Stimulated activated CD8-positive, alpha-beta memory T cell treated with anti-CD3 and anti-CD28 coated beads, Interleukin-12 subunit alpha, Interleukin-12 subunit beta, amount 100 ng/mL, for 4 hours (primary cell): ENCODE results near the gene THOC6.
"Not testable (repeated sequence)": the region's sequence is repeated elsewhere in the genome, so short reads cannot be mapped to it uniquely, and the experiment has no call there.

Experiments
- DNase-seq: peaks from one replicate; pipeline ENCODE4 v3.0.0-alpha.2; 2020; ENCODE audit warnings: low read depth

Gene THOC6

DNA sequence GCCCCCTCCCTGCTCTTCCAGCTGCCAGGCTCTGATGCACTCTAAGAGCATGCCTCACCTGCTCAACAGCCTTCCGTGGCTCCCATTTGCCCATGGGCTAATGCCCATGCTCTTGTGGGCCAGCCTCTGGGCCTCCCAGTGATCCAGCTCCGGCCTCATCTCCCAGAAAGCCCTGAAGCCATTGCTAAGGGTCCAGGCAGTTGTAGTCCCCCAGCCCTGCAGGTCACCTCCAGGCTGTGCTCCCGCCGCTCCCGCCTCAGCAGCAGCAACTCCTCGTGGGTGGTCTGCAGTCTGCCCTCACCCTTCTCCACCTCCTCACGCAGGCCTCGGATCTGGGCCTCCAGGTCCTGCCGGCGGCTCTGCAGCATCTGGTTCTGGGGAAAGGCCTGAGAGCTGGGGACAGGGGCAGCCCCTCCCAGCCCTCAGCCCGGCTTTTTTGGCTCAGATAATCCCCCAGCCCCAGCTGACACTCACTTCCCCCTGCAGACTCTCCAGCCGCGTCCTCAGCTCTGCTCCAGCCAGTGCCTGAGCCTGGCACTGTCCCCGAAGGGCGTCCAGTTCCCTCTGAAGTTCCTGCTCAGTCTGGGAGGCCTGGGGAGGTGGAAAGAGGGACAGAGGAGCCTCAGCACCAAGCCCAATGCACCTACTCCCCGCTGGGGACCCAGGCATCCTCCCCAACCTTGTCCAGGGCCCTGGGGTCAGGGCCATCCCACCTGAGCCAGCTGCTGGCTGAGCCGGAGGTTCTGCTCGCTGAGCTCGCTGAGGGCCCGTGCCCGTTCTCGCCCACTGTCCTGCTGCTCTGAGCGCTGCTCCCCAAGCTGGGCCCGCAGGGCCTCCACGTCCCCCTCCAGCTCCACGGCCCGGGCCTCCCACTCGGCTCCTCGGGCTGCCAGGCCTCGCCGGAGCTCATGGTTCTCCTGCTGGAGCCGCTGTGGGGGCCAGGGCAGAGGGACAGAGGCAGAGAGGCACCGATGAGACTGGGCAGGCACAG lies 6.7 kb downstream of the THOC6 start:
- no peak for DNase-seq

DNA sequence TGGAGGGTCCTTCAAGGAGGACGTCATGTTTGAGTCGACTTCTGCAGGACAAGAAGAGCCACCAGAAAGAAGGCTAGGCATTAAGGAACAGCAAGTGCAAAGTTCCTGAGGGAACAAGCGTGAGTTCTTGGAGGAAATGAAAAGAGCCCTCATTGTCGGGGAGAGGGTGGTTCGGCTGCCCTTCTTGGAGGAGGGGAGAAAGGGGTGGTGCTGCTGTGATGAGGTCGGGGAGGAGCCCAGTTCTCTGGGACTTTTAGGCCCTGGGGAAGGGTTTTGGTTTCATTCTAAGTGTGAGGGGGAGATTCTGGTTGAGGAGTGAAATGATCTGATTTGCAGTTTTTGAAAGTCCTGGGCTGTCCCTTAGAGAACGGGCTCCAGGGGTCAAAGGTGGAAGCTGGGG lies 8.8 kb downstream of the THOC6 start:
- DNase-seq = no peak

DNA sequence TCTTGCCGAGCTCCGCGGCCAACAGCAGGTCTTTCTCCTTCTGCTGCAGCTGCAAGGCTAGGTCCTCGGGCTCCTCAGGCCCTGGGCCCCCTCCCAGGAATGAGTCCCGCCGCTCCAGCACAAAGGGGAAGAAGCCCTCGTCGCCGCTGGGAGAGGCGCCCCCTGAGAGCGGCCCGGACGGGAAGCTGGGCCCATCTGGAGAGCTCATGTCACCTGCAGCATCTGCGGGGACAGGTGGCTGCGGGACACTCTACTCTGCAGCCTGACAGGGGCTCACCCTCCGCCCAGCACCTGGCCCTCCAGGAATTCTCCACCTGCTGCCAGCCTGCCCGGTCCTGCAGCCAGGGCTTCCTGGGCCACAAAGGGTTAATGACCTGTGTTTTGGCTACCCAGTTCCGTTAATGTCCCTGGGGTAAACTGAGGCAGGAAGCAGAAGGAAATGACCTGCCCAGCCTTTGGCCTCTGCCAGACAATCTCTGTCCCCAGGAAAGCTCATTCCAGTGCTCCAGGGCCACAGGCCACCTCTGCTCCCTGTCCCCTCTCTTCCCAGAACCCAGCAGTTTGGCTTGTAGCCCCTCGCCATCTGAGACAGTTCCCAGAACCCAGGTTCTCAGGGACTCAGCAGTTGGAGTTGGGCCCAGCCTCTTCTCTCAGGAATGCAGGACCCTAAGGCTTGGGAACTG lies 11.6 kb downstream of the THOC6 start:
- DNase-seq = no peak

DNA sequence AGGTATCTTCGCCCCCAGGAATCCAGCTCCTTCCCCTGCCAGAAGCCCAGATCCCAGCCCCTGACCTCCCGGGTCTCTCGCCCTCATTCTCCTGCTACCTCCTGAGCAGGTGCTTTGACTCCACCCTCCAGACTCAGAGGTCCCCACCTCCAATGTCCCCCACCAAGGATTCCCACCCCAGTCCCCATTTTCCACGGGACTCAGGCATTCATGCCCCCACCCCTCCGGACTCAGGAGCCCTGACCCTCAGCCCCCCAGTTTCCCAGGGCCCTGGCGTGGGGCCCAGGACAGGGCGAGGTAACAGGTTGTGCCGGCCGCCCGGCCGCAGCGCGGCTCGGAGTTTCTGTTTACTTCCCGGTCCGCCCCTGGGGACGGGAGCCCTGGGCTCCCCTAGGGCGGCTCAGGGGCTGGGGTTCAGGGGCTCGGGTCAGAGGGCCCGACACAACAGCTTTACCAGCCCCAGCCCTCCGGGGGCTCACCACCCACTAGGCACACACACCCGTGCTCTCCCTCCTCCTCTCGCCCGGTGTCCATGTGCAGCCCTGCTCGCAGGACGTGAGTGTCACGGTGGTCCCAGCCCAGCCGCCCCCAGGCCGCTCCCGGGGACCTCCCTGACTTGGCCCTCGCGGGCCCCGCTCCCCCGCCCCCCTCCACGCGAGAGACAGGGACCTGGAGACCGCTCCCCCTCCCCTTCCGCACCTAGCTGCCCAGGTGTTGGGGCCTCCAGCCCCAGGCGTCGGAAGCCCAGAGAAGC lies 12.3 kb downstream of the THOC6 start:
- DNase-seq = no peak

DNA sequence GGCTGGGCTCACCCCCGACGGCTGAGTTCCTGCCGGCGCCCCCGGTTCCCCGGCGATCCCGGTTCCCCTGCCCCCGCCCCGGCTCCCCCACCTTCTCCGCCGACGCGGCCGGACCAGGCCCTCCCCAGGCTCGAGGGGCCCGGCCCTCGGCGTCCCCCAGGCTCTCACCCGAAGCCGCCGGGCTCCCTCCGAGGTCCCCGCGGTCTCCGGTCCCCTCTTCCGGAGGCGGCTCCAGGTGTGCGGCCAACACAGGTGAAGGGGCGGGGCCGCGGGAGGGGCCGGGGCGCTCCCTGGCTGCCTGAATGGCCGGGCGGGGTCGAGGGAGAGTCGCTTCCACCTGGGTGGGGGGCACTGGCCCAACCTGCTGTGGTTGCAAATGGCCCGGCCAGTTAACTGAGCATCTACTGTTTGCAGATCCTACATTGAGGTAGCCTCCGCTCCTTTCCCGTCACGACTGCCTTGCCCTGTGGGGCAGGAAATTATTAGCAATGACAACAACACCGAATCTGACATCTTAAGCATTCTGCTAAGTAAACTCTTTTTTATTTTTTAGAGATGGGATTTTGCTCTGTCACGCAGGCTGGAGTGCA lies 13.0 kb downstream of the THOC6 start, which contains the start of gene BICDL2:
Gene BICDL2 (minus strand): TSS at position 219 of the 590 bp plus-strand sequence. CDS start 1,448 bp downstream, outside the sequence.
- no peak for DNase-seq

DNA sequence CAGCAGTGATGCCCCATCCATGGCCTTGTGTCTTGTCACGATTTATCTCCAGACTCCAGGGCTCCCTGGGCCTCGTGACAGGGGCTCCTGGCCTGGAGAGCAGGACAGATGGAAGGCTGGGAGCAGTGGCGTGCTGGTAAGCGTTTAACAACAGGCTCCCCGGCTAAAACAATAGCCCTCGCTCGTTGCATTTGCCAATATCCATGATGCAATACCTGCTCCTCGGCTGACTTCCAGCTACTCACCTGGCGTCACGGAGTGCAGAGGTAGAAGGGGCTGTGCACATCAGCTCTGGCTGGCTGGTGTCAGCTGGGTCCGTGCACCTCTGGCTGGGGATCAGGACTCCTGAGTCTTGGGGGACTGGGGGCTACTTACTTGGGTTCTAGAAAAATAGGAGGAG lies 14.4 kb downstream of the THOC6 start:
- no peak for DNase-seq

DNA sequence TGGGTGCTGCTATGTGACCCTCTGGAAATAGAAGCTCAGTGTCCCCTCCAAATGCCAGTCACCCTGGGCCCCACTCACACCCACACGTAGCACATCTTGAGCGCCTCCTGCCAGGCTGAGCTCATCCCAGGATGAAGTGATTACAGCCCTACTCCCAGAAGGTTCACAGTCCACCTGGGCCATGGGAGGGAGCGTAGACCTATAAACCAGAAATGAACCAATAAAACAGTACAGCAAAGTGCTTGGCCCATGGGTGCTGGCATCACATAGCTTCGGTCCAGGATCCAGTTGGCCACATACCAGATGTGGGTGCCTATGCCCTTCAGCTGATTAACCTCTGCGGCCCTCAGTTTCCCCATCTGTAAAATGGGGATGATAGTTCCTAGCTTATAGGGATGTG lies 15.1 kb downstream of the THOC6 start:
- DNase-seq = no peak

DNA sequence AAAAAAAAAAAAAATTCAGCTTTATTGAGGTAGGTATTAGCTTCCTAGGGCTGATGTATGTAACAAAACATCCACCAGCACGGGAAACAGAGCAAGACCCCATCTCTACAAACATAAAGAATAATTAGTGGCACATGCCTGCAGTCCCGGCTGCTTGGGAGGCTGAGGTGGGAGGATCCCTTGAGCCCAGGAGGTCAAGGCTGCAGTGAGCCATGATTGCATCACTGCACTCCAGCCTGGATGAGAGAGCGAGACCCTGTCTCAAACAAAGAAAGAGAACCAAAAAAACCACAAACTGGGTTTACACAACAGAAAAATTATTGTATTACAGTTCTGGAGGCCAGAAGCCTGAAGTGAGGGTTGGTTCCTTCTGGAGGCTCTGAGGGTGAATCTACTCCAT lies 18.5 kb downstream of the THOC6 start:
- DNase-seq = no peak

DNA sequence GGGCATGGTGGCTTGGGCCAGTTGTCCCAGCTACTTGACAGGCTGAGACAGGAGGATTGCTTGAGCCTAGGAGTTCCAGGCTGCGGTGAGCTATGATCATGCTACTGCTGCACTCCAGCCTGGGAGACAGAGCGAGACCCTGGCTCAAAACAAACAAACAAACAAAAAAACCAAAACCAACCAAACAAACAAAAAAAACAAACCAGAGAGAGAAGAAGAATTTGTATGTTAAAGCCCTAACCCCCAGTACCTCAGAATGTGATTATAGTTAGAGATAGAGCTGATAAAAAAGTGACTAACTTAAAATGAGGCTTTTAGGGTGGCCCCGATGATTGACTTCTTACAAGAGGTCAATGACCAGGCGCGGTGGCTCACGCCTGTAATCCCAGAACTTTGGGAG lies 20.9 kb downstream of the THOC6 start:
- no peak for DNase-seq

DNA sequence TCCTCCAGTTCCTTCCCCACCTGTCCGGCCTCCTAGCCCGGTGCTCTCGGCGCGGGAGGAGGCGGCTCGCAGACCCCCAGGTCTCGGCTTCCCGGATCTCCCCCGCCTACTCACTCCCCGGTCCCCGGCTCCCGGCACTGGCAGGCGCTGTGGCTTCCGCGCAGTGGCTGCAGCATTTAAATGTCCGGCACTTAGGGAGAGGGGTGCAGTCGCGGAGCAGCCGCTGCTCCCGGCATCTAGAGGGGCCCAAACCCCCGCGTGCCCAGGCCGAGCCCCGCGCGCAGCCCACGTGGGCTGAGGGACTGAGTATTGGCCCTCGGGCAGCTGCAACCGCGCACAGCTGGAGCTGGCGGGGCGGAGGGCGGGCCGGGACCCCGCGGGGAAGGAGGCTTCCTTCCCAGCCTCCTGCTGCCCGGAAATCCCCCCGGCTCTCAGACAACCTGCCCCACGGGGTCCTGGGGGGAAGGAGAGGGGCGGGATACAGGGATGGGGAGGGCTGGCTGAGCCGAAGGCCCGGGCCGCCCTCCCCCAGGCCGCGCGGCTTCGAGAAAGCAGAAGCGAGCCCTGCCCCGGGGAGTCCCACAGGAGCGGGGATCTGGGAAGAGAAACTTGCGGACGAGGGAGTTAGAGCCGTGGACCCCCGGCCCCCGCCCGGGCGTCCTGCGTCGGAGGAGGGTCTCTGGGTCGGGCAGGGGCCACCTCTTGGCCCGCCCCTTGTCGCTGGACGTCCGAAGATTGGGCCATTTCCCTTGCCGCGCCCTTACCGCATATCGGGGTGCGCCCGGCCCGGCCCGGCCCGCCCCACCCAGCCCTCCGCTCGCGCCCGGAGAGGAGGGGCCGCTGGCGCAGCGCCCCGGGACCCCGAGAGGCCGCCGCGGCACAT lies 22.2 kb downstream of the THOC6 start, which contains the start of gene MMP25:
Gene MMP25 (plus strand): TSS at position 804 of the 883 bp plus-strand sequence. CDS start 357 bp downstream, outside the sequence.
- no peak for DNase-seq

DNA sequence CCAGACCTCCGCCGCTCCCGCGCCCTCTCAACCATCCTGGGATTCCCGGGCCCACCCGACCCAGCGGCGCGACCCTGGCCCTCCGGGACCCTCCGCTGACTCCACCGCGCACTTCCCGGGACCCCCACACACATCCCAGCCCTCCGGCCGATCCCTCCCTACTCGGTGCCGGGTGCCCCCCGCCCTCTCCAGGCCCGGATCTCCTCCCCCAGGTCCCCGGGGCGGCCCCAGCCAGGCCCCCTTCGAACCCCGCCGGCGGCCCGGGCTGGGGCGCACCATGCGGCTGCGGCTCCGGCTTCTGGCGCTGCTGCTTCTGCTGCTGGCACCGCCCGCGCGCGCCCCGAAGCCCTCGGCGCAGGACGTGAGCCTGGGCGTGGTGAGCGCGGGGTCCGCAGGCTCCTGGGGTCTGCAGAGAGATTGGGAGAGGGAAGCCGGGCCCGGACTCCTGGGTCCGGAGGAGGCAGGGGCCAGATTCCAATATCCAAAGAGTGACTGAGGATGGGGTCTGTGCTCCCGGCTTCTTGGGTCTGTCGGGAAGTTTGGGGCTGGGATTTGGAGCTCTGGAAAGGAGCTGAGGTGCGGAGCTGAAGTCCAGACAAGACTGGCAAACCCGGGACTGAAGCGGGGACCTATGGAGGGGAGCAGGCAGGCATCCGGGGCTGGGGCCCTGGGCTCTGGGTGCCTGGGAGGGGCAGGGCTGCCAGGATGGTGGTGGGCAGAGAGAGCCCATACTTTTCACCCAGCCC lies 23.0 kb downstream of the THOC6 start:
- no peak for DNase-seq

DNA sequence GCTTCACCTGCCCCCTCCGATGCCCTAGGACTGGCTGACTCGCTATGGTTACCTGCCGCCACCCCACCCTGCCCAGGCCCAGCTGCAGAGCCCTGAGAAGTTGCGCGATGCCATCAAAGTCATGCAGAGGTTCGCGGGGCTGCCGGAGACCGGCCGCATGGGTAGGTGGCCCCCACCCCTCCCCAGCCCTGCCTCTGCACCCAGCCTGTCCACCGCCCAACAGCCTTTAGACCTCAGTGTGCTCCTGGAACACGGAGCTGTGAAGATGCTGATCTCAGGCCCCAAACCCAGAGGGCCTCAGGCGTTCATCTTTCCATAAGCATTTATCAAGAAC lies 23.5 kb downstream of the THOC6 start:
- no peak for DNase-seq

DNA sequence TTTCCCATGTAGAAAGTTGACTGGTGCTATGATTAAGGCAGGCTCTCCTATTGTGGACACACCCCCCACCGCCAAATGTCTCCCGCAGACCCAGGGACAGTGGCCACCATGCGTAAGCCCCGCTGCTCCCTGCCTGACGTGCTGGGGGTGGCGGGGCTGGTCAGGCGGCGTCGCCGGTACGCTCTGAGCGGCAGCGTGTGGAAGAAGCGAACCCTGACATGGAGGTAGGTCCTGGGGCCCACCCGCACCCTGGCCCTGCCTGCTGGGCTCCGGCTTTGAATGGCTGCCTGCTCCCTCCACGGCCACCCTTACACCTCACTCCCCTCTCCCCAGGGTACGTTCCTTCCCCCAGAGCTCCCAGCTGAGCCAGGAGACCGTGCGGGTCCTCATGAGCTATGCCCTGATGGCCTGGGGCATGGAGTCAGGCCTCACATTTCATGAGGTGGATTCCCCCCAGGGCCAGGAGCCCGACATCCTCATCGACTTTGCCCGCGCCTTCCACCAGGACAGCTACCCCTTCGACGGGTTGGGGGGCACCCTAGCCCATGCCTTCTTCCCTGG lies 26.2 kb downstream of the THOC6 start:
- DNase-seq = no peak

DNA sequence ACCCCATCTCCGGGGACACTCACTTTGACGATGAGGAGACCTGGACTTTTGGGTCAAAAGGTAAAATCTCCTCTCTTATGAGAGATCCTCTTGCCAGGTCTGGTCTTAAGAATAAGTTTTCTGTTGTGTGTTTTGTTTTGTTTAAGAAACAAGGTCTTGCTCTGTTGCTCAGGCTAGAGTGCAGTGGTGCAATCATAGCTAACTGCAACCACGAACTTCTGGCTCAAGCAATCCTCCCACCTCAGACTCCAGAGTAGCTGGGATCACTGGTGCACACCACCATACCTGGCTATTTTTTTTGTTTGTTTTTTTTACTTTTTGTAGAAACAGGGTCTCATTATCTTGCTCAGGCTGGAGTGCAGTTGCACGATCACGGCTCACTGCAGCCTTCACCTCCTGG lies 26.7 kb downstream of the THOC6 start:
- DNase-seq = no peak

DNA sequence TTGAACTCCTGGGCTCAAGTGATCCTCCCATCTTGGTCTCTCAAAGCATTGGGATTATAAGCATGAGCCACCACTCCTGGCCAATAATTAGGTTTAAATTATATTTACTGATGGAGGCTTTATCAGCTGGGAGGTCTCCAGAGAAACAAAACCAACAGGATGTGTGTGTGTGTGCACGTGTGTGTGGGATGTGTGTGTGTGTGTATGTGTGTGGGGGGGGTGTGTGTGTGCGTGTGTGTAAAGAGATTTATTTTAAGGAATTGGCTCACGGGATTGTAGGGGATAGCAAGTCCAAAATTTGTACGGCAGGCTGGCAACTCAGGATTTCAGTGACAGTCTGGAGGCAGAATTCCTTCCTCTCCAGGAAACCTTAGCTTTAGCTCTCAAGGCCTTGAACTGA lies 27.2 kb downstream of the THOC6 start:
- DNase-seq = no peak

DNA sequence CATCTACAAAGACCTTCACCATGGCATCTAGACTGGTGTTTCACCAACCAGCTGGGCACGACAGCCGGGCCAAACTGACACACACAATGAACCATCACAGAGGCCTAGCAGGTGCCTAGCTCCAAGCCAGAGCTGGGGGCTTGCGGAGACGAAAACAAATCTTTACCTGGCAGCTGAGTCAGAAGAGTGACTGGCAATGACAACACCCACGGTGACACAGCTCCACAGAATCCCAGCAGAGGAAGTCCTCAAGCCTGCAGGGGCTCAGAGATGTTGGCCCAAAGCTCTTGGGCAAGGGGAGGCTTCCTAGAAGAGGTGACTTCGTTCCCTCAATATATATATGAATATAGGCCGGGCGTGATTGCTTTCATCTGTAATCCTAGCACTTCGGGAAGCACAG lies 27.7 kb downstream of the THOC6 start:
- DNase-seq = no peak

DNA sequence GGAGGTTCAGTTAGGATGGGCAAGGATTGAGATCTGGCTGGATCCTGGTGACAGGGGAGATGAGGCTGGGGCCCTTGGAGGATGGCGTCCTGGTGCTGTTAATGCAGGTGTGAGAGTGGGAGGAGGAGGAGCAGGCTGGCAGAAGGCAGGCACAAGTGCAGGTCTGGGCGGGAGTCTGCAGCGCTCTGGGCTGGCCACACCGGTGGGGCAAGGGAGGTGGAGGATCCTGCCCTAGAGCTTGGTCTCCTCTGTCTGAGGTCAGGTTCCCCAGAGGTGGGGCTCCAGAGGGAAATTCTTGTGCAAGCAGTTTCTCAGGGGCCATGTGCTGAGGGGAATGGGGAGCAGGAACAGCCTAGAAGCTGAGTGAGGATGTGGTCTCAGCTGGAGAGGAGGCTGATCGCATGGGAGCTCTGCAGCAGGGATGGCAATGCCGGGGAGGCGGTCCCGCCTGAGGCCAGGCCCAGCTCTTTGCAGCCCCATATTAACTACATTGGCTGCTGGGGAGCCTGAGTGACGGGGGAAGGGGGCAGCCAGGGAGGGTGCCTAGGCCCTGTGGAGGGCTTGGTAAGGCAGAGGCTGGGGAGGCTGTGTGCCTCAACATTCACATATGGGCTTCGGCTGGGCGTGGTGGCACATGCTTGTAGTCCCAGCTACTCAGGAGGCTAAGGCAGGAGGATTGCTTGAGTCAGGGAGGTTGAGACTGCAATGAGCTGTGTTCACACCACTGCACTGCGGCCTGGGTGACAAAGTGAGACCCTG lies 28.9 kb downstream of the THOC6 start:
- DNase-seq = not testable (repeated sequence)

DNA sequence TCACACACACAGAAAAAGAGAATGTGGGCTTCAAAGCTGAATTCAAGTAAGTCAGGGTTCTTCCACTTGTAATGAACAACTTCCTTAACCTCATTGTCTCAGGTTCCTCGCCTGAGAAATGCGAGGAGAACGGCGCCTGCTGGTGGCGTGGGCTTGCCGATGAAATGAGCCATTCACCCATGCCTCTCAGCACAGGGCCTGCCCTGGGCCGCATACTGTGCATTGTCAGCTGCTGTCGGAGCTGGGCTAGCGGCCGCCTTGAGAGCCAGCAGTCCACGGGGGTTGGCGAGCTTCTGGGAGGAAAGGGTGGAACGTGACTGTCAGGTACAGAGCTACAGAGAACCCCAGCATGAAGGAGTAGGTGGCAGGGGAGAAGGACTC lies 29.5 kb downstream of the THOC6 start:
- DNase-seq = not testable (repeated sequence)
